HG02763 (cell line): Measurements from ENCODE around the gene ANKRD6.

ENCODE experiments used
- ATAC-seq: cut with Tn5 transposase; IDR thresholded peaks from one replicate; pipeline ENCODE4 v1.9.1; 2021; ENCODE audit warnings: mild to moderate bottlenecking, moderate library complexity; ENCODE audit not compliant: unreplicated experiment

ANKRD6 gene

GRCh38 chr6:89464295-89464694, 31.3 kb downstream of the ANKRD6 start:
- ATAC-seq = no peak

- no peak for ATAC-seq
Observed at GRCh38 chr6:89467437-89467836, 34.5 kb downstream of the ANKRD6 start.

GRCh38 chr6:89468998-89469397, 36.0 kb downstream of the ANKRD6 start:
- no peak for ATAC-seq

- no peak for ATAC-seq
Observed at GRCh38 chr6:89471287-89471867, 38.4 kb downstream of the ANKRD6 start.

GRCh38 chr6:89475101-89475500, 42.1 kb downstream of the ANKRD6 start:
- no peak for ATAC-seq

GRCh38 chr6:89475634-89476033, 42.7 kb downstream of the ANKRD6 start:
- peak; percentile 53 for ATAC-seq

- no peak for ATAC-seq
Observed at GRCh38 chr6:89479897-89480296, 46.9 kb downstream of the ANKRD6 start.

- no peak for ATAC-seq
Observed at GRCh38 chr6:89481695-89482094, 48.7 kb downstream of the ANKRD6 start.

- ATAC-seq = no peak
Observed at GRCh38 chr6:89482126-89482525, 49.2 kb downstream of the ANKRD6 start.

GRCh38 chr6:89483111-89483720, 50.3 kb downstream of the ANKRD6 start:
- ATAC-seq = no peak

GRCh38 chr6:89485320-89485719, 52.4 kb downstream of the ANKRD6 start:
- no peak for ATAC-seq

GRCh38 chr6:89487864-89488263, 54.9 kb downstream of the ANKRD6 start:
- no peak for ATAC-seq

GRCh38 chr6:89488438-89488837, 55.5 kb downstream of the ANKRD6 start:
- ATAC-seq = no peak

GRCh38 chr6:89489078-89489477, 56.1 kb downstream of the ANKRD6 start:
- no peak for ATAC-seq

- no peak for ATAC-seq
Observed at GRCh38 chr6:89492025-89492640, 59.2 kb downstream of the ANKRD6 start.

- ATAC-seq = no peak
Observed at GRCh38 chr6:89494131-89494793, 61.3 kb downstream of the ANKRD6 start.

- no peak for ATAC-seq
Observed at GRCh38 chr6:89495961-89496535, 63.1 kb downstream of the ANKRD6 start.

- no peak for ATAC-seq
Observed at GRCh38 chr6:89500611-89501010, 67.7 kb downstream of the ANKRD6 start.

- ATAC-seq = no peak
Observed at GRCh38 chr6:89501222-89501621, 68.3 kb downstream of the ANKRD6 start.

GRCh38 chr6:89501753-89502152, 68.8 kb downstream of the ANKRD6 start:
- no peak for ATAC-seq

GRCh38 chr6:89503641-89504040, 70.7 kb downstream of the ANKRD6 start:
- ATAC-seq = no peak

GRCh38 chr6:89505847-89506246, 72.9 kb downstream of the ANKRD6 start:
- ATAC-seq = no peak
